ENCODE data around the gene CD72.
"Not testable (repeated sequence)": the region's sequence is repeated elsewhere in the genome, so short reads cannot be mapped to it uniquely, and the experiment has no call there.

The CD72 gene

GRCh38 chr9:35646533-35647265, 28.5 kb upstream of the CD72 start:
- peak overlapping the region; percentile 56 for H3K27ac ChIP-seq
- TF ChIP-seq CTCF (conservative IDR thresholded peaks at IDR 0.05) = peak; percentile 98
- TF ChIP-seq ZFX (IDR thresholded peaks at IDR 0.05) = no peak

- peak overlapping the region; percentile 56; the same call in 1 of the 2 replicates for H3K27ac ChIP-seq
- TF ChIP-seq ZFX (IDR thresholded peaks at IDR 0.05) (no peak), CTCF (conservative IDR thresholded peaks at IDR 0.05) (no peak)
These were observed 27.9 kb upstream of the CD72 start for GRCh38 chr9:35646153-35646532.

- H3K27ac ChIP-seq = not testable (repeated sequence)
These were observed 27.5 kb upstream of the CD72 start for GRCh38 chr9:35645736-35646135.

GRCh38 chr9:35643046-35643445, 24.8 kb upstream of the CD72 start:
- TF ChIP-seq ZFX (IDR thresholded peaks at IDR 0.05) (no peak), CTCF (conservative IDR thresholded peaks at IDR 0.05) (no peak)
- no peak overlapping the region for H3K27ac ChIP-seq

GRCh38 chr9:35641478-35641877, 23.3 kb upstream of the CD72 start:
- H3K27ac ChIP-seq = not testable (repeated sequence)

GRCh38 chr9:35640431-35640830, 22.2 kb upstream of the CD72 start:
- H3K27ac ChIP-seq = not testable (repeated sequence)

GRCh38 chr9:35639631-35640030, 21.4 kb upstream of the CD72 start:
- no peak overlapping the region for H3K27ac ChIP-seq
- TF ChIP-seq CTCF (conservative IDR thresholded peaks at IDR 0.05) = no peak
- no peak for TF ChIP-seq ZFX (IDR thresholded peaks at IDR 0.05)

GRCh38 chr9:35639225-35639624, 21.0 kb upstream of the CD72 start:
- not testable (repeated sequence) for H3K27ac ChIP-seq

- not testable (repeated sequence) for H3K27ac ChIP-seq
These were observed 20.5 kb upstream of the CD72 start for GRCh38 chr9:35638751-35639150.

- not testable (repeated sequence) for H3K27ac ChIP-seq
These were observed 19.3 kb upstream of the CD72 start for GRCh38 chr9:35637427-35637955.

GRCh38 chr9:35636877-35637246, 18.6 kb upstream of the CD72 start:
- not testable (repeated sequence) for H3K27ac ChIP-seq
